Muscle layer of duodenum (tissue), 2 donors: ENCODE measurements around the gene POLR2H.

ENCODE experiments used
- H3K27ac ChIP-seq: one replicate; pipeline ENCODE4 v1.7.0; 2013; ENCODE audit warnings: mild to moderate bottlenecking, low read length
- H3K27me3 ChIP-seq: one replicate; pipeline ENCODE4 v1.7.0; 2013; ENCODE audit warnings: low read depth, mild to moderate bottlenecking, control low read depth, low read length
- H3K36me3 ChIP-seq, 2 donors: one replicate each; pipeline ENCODE4 v1.7.0; 2013; ENCODE audit warnings: low read length in 2 of 2, control low read depth in 1 of 2, mild to moderate bottlenecking in 1 of 2; ENCODE audit not compliant: insufficient read depth in 2 of 2, control insufficient read depth in 1 of 2
- H3K4me1 ChIP-seq, 2 donors: one replicate each; pipeline ENCODE4 v1.7.0; 2013; ENCODE audit warnings: low read length in 2 of 2, mild to moderate bottlenecking in 2 of 2, control low read depth in 1 of 2, moderate library complexity in 1 of 2; ENCODE audit not compliant: insufficient read depth in 2 of 2, control insufficient read depth in 1 of 2
- H3K4me3 ChIP-seq, 2 donors: one replicate each; pipeline ENCODE4 v1.7.0; 2013; ENCODE audit warnings: low read length in 2 of 2, low read depth in 1 of 2, mild to moderate bottlenecking in 1 of 2
- H3K9me3 ChIP-seq, 2 donors: one replicate each; pipeline ENCODE4 v1.7.0; 2013; ENCODE audit warnings: low read length in 2 of 2, control low read depth in 1 of 2, mild to moderate bottlenecking in 1 of 2; ENCODE audit not compliant: control insufficient read depth in 1 of 2
- donor health status: healthy.

POLR2H gene

GRCh38 chr3:184353546-184353941 is 8.0 kb upstream of the POLR2H start:
- Histone ChIP-seq H3K9me3 (no peaks in the 10 kb centered on the region), H3K4me3 (no peak overlapping the region), H3K27ac (no peak overlapping the region), H3K4me1 (peaks cover 0 to 8% of the 10 kb centered on the region in 2 donors), H3K27me3 (no peaks in the 10 kb centered on the region), H3K36me3 (peaks cover 3 to 19% of the 10 kb centered on the region in 2 donors)

GRCh38 chr3:184354121-184354728 is 7.3 kb upstream of the POLR2H start:
- H3K4me1 ChIP-seq, result peaks cover 0 to 8% of the 10 kb centered on the region in 2 donors
- peaks cover 3 to 19% of the 10 kb centered on the region in 2 donors for H3K36me3 ChIP-seq
- H3K9me3 ChIP-seq, result no peaks in the 10 kb centered on the region
- no peak overlapping the region for H3K4me3 ChIP-seq
- no peaks in the 10 kb centered on the region for H3K27me3 ChIP-seq
- H3K27ac ChIP-seq, result no peak overlapping the region

- no peak overlapping the region for H3K27ac ChIP-seq
- no peaks in the 10 kb centered on the region for H3K27me3 ChIP-seq
- H3K9me3 ChIP-seq, result no peaks in the 10 kb centered on the region
- H3K4me3 ChIP-seq, result no peak overlapping the region
- H3K4me1 ChIP-seq, result peaks cover 0 to 8% of the 10 kb centered on the region in 2 donors
- H3K36me3 ChIP-seq, result peaks cover 3 to 19% of the 10 kb centered on the region in 2 donors
Measured at GRCh38 chr3:184354754-184355153, 6.8 kb upstream of the POLR2H start.

- Histone ChIP-seq H3K4me3 (no peak overlapping the region), H3K36me3 (peaks cover 3 to 19% of the 10 kb centered on the region in 2 donors), H3K4me1 (peaks cover 0 to 11% of the 10 kb centered on the region in 2 donors), H3K27me3 (no peaks in the 10 kb centered on the region), H3K27ac (no peak overlapping the region), H3K9me3 (no peaks in the 10 kb centered on the region)
Measured at GRCh38 chr3:184355261-184356040, 6.1 kb upstream of the POLR2H start.

DNA sequence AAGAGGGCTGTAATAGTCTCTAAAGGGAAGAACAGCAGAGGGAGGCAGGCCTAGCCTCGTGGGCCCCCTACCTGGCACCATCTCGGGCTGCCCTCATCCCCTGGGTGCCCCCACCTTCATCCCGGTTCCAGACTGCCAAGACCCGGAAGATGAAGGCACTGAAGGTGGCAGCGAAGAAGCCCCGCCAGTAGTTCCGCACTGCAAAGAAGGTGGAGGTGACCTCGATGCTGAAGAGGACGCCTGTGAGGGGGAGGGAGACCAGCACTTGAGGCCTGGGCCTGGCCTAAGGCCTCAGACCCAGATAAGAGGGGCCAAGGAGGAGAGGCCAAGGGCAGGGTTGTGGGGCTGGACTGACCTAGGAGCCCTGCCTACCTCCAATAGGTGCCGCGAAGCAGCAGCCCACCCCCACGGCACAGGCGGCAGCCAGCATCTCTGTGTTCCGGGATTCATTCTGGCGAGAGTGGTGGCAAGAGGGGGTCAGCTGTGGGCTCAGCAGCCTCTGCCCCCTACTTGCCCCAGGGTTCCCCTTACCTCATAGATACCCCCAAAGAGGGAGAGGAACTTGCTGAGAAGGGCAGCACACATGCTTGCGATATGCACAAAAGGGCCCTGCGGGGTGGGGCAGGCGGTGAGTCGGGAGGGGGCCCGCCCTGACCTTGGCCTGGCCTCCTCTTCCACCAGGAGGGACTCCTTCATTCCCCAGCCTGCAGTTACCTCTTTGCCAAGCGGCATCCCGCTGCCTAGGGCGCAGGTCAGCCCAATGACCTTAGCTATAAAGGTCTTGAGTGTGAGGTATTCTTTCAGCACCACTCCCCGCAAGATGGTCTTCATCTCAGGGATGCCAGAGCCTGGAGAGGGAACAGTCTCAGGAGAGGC is 4.0 kb upstream of the POLR2H start:
- Histone ChIP-seq H3K27ac (no peak overlapping the region), H3K4me1 (peaks cover 6 to 11% of the 10 kb centered on the region in 2 donors), H3K27me3 (no peaks in the 10 kb centered on the region), H3K4me3 (no peak overlapping the region), H3K9me3 (no peaks in the 10 kb centered on the region), H3K36me3 (peaks cover 3 to 19% of the 10 kb centered on the region in 2 donors)

- Histone ChIP-seq H3K9me3 (no peaks in the 10 kb centered on the region), H3K36me3 (peaks cover 3 to 22% of the 10 kb centered on the region in 2 donors), H3K27ac (no peak overlapping the region), H3K27me3 (no peaks in the 10 kb centered on the region), H3K4me1 (peaks cover 6 to 11% of the 10 kb centered on the region in 2 donors), H3K4me3 (no peak overlapping the region)
Measured at GRCh38 chr3:184358124-184358767, 3.3 kb upstream of the POLR2H start.

DNA sequence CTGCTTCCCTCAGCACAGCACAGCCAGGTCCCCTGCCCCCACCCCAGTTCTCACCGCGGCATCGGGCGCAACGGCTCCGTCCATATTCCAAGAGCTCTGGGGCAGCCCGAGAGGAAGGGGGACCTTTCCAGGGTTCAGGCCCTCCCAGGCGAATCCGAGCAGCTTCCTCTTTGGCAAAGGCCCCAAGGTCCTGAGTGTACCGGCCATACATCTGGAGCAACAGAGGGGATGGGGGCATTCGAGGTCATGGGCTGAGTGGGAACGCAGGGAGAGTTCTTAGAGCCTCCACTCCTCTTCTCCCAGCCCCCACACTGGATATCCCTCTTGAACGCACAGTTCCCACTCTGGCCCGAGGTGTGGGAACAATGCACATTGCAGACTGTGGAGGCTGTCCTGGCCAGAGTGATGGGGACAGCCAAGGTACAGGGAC is 2.6 kb upstream of the POLR2H start:
- no peaks in the 10 kb centered on the region for H3K27me3 ChIP-seq
- no peaks in the 10 kb centered on the region for H3K9me3 ChIP-seq
- peaks cover 6 to 15% of the 10 kb centered on the region in 2 donors for H3K4me1 ChIP-seq
- no peak overlapping the region for H3K4me3 ChIP-seq
- peaks cover 3 to 22% of the 10 kb centered on the region in 2 donors for H3K36me3 ChIP-seq
- no peak overlapping the region for H3K27ac ChIP-seq

DNA sequence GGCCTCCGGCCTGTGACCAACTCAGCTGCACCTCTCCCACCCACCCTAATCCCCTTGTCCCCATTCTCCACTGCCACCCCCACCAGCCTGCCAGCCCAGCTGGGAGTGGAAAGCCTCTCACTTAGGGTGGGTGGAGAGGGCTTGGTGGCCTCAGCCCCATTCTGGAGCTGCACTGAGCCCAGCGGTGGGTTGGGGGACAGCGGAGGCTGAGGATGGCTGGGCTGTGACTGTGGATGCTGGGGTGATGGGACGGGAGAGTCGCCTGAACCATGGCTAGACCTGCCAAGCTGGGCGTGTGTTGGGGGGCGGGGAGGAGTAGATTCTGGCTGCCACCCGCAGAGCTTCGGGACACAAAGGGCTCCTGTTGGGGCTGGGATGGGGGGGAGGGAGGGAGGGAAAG is 1.9 kb upstream of the POLR2H start:
- H3K27me3 ChIP-seq, result no peaks in the 10 kb centered on the region
- no peak overlapping the region for H3K4me3 ChIP-seq
- no peaks in the 10 kb centered on the region for H3K9me3 ChIP-seq
- H3K4me1 ChIP-seq, result peaks cover 6 to 21% of the 10 kb centered on the region in 2 donors
- no peak overlapping the region for H3K27ac ChIP-seq
- peaks cover 4 to 22% of the 10 kb centered on the region in 2 donors for H3K36me3 ChIP-seq

GRCh38 chr3:184360070-184360928 is 1.2 kb upstream of the POLR2H start:
- no peak overlapping the region for H3K27ac ChIP-seq
- H3K4me1 ChIP-seq, result peaks cover 6 to 23% of the 10 kb centered on the region in 2 donors
- peaks cover 7 to 18% of the 10 kb centered on the region in 2 donors for H3K36me3 ChIP-seq

DNA sequence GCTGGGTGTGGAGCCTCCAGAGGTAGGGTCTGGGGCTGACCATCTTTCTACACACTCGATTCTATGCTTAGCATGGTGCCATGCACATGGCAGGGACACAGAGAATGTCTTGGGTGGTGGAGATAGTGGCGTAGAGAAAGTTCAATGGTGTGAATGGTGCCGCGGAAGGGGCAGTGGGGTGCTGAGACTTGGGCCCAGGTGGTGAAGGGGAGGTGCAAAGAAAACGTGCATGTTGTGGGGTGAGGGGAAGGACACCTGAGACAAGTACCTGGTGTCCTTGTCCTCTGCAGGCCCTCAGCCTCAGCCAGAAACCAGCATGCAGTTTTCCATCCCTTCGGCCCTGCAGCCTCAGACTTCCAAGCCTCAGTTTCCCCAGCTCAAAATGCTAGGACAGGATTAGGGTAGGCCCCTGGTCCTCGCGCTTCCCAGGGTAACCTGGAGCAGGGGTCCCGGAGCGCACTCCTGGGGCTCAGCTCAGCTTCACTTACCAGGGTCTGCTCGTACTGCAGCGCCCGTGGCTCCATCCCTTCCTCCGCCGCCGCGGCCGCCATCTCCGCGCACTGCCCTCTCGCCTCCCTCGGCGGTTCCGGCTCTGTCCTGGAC is 480 bp upstream of the POLR2H start:
- peak overlapping the region; percentile 69 to 79 for H3K4me3 ChIP-seq
- H3K27ac ChIP-seq, result peak overlapping the region; percentile 60
- peaks cover 6 to 23% of the 10 kb centered on the region in 2 donors for H3K4me1 ChIP-seq
- no peaks in the 10 kb centered on the region for H3K27me3 ChIP-seq
- no peaks in the 10 kb centered on the region for H3K9me3 ChIP-seq
- H3K36me3 ChIP-seq, result peaks cover 6 to 18% of the 10 kb centered on the region in 2 donors

More at GRCh38 chr3:184360070-184360928, 1.2 kb upstream of the POLR2H start:
- Histone ChIP-seq H3K27me3 (no peaks in the 10 kb centered on the region), H3K4me3 (peak overlapping the region; percentile 69 to 79), H3K9me3 (no peaks in the 10 kb centered on the region)
